Central memory CD4-positive, alpha-beta T cell (primary cell): ENCODE results near the gene IPCEF1.
"Not testable (repeated sequence)": the region's sequence is repeated elsewhere in the genome, so short reads cannot be mapped to it uniquely, and the experiment has no call there.

Experiments used
- DNase-seq: peaks from one replicate; pipeline ENCODE4 v3.0.0; 2022

Gene IPCEF1

DNA sequence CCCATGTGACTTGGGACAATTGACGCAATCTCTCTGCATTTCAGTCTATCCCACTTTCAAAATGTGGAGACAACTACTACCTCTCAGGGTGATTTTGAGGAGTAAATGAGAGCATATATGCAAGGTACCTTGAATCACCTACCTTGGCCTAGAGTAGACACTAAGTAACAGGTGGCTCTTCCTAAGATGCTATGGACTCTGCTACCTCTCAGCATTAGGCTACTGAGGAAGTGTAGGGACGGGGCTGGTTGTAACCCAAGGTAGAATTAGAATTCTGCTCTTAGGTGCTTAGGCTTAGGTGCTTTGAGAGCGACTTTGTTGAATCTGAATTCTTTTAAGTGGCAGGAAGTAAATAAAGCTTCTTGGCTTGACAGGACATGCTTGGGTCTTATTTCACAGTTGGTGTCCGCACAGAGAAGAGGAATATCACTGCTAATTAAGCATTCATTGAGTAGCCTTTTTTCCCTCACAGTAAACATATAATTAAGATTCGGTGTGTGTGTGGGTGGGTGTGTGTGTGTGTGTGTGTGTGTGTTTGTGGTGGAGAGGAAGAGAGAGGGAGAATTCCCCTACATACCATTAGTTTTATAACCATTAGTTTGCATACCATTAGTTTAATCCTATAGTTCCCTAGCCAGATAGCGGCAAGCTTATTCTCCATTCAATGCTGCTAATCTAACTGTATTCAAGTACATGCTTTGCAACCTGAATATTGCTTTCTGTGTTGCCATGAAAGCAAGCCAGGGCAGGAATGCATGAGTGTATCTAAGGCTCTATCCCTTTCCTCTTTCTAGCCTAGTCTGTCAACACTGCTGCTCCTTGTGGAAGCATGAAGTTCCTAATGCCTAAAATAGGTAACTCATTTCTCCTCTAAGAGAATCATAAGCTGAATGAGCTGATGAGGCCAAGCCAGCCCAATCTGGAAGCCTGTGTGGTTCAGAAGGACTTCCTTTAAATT, 112.5 kb downstream of the IPCEF1 start:
- no peak for DNase-seq

DNA sequence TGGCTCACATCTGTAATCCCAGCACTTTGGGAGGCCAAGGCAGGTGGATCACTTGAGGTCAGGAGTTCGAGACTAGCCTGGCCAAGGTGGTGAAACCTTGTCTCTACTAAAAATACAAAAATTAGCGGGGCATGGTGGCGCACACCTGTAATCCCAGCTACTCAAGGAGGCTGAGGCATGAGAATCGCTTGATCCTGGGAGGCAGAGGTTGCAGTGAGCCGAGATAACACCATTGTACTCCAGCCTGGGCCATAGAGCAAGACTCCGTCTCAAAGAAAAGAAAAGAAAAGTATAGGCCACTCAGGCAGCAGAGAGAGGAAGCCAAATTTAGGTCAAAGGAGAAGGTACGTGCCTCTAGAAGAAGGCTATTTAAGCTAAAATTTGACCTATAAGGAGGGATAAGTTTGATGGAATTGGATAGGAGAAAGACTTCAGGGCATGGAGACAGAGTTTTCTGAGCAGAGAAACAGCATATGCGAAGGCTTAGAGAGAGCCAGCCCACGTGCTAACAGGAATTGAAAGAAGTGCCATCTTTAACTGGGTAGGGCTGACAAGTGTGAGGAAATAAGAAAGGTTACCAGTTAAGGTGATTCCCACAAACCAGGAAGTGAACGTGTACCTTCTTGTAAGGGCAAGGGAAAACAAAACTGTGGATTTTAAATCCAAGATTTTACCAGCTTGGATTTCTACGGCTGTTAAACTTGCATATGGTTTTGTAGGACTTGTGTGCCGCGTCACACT, 113.8 kb downstream of the IPCEF1 start:
- DNase-seq, result no peak

DNA sequence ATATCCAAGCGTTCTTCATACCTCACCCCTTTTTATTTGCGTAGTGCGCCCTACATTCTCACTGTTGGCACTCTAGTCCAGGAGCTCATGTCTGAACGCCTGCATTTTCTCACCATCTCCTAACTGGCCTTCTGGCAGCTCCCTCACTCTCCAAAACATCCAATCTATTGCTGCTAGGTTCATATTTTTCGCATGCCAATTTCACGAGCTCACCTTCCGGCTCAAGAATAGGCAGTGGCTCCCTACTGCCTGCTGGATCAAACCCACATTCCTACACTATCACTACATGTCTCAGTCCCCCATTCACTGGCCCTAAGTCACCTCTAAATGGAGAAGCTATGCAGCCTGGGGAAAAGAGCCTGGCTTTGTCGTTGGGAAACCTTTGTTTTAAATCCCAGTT, 115.0 kb downstream of the IPCEF1 start:
- no peak for DNase-seq

DNA sequence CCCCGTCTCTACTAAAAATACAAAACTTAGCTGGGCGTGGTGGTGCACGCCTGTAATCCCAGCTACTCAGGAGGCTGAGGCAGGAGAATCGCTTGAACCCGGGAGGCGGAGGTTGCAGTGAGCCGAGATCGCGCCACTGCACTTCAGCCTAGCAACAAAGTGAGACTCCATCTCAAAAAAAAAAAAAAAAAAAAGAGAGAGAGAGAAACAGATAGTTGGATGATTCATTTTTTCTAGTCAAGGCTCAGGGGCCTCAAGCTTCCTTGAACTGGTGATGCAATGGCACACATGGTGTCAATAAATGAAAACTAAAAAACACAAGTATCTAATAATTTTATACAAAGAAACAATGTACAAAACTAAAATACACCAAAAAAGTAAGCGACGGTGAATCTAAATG, 115.5 kb downstream of the IPCEF1 start:
- not testable (repeated sequence) for DNase-seq

DNA sequence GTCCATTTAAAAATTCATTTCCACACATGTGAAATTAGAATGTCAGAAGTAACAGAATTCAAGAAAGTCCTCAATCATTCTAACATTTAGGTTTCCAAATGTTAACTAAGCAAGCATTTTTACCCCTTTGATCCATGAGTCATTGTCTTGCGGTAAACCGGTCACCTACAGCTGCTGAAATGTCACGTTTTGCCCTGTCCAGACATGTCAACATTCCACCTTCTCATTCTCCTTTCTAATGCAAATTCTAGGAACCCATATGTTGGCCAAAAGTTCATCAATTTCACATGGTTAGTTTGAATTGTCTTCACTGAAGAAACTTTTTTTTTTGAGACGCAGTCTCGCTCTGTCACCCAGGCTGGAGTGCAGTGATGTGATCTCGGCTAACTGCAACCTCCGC, 117.2 kb downstream of the IPCEF1 start:
- DNase-seq, result no peak

DNA sequence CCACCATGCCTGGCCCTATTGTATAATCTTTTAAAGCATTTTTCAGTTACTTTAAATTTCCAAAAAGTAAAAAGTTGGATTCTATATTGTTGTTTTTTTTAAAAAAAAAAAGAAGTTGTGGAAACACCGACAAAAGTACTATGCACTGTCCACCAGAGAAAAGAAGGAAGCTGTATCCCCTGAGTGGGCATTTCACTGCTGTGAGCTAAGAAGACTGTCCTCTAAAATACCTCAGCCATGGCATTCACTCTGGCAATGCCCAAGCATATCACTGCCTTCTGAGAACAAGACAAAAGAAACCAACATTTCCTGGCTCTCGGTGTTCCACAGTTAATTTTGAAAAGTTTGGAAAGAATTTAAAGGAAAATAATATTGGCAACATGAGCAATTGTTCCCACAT, 117.8 kb downstream of the IPCEF1 start:
- DNase-seq, result no peak

DNA sequence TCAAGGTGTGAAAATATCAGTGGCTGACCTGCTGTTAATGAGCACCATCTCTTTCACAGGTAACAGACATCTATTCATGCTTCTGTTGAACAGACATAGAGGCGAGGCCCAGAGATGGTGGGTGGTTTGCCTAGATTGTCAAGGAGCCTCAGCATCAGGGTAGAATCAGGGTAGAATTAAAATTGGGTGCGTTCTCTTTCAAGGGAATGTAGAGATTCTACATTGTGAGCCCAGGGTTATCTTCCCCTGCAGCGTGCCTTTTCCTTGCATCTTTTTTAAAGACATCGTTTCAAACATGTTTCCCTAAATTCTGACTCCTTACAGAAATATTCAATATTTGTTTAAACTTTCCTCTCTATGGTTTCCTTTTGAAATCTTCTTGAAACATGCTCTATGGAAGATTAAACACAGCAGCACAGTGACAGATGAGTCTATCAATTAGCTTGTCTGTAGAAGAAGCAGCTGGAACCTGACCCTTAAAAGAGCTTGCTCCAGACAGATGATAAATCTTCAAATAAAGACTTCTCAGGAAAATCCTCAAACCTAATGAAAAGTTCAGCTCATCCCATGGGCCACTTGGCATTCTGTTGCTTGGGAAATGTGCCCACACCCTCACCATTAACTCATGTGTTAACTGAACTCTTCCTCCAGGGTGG, 119.8 kb downstream of the IPCEF1 start:
- DNase-seq, result no peak

DNA sequence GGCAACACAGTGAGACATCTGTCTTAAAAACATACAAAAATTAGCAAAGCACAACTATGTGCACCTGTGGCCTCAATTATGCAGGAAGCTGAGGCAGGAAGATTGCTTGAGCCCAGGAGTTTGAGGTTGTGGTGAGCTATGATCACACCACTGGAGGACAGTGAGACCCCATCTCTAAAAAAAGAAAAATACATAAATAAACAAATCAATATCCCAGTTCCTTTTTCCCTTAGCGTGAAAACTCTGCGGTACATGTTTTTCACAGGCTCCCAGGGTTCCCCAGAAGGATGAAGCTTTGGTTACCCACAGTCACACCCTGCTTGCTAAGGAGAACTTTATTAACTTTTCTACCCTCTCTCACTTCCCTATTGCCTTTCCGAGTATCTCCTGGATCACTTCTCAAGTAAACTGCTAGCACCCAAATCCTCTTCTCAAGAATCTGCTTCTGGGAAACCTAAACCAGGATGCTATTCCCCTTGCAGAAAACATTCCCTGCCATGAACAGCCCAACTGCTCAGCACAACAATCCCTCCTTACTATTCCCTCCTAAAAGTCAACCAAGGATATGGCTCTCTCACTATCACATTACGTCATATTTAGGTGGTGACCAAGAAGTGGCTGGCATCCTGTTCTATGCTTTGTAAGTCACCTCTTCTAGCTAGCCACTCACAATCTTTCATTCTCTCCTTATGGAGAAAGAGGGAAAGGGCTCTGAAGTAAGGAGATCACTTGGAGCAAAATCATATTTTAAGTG, 122.4 kb downstream of the IPCEF1 start:
- DNase-seq, result no peak

DNA sequence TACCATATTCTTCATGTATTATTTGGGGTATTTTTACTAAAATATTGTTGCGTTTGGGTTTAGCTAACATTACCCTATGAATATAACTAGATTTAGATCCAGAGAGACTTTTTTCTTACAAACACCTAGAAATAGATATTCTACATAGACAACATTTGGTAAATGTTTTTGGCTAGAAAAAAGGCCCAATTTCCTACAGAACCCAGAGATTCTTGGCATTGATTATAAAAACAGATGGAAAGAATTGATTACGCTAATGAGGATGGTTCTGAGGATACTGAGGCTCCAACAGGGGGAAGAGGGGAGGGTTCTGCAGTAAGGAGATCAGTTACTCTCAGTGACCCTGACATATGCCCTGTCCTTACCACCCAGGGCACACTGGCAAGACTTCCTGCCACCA, 123.2 kb downstream of the IPCEF1 start:
- no peak for DNase-seq

DNA sequence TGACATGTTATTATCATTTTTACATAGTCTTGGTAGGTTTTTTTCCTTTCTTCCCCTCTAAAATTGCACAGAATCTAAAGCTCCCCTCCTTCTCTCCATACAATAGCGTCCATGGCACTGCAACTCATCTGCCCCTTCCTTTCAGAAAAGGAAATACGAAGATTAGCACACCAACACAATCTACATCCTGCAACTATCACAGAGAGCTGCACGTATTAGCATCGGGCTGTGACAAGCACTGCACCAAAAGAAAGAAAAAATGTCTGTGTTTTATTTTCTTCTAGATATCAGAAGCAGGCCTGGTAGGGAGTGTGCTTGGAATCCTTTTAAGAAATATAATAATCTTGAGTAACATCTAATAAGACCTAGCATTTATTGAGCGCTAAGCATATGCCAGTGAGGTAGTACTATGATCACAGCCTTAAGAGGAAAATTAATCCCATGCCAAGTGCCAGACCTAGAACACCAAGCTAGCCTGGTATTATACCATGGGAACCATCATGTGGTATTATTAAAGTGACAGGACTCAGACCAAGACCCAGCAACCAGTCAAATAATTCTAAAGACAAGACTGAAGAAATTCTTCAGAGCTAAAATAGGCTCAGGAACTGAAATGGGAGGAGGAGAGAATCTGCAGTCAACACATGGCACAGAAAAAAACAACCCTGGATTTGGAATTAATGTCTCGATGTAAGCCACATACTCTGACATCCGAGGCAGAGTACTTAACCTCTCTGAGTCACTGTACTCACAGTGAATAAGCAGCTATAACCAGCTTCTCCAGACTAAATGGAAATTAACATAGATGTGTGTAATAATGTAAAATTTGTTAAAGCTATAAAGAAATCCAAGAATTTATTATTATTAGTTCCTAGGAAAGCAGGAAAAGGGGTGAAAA, 124.3 kb downstream of the IPCEF1 start:
- DNase-seq, result no peak

DNA sequence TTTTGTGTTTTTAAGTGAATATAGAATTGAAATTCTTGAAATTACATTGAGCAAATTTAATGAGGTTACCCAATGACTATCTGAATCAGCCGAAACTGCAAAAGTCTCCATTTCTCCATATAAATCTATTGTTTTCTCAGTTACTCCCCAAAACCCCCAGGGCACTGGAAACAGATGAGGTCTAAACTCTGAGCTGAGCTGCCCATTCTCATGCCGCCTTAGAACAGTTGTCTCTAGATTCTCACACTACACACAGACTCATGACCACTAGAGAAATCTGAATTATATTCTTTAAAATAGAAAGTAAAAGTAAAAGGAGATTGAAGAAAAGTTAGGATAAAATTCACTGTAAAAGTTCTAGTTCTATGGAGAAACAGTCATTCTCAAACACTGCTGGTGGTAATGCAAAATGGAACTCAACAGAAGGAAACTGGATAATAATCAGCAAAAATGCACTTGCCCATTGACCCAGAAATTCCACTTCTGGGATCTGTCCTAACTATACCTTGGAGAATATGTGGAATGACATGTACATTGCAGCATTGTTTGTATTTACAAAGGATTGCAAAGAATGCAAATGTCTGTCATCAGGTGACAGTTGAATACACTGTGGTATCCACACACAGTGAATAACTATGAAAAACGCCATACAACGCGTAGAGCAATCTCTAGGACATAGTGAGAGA, 125.5 kb downstream of the IPCEF1 start:
- DNase-seq, result no peak

DNA sequence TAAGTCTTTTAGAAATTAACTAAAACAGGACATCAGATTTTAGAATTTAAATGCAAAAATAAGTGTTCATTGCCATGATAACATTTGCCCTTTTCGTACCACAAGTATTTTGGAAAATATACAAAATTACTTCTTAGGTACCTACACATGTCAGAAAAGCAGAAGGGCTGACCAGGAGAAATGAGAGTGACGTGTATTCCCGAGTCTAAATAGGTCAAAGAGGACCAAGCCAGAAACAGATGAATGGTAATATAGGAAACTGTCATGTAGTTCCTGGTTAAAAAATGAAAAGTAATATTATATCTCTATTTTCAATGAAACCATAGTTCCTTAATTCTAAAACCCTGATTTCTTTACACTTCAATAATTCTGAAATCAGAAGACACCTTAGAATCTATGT, 126.2 kb downstream of the IPCEF1 start:
- DNase-seq, result no peak

DNA sequence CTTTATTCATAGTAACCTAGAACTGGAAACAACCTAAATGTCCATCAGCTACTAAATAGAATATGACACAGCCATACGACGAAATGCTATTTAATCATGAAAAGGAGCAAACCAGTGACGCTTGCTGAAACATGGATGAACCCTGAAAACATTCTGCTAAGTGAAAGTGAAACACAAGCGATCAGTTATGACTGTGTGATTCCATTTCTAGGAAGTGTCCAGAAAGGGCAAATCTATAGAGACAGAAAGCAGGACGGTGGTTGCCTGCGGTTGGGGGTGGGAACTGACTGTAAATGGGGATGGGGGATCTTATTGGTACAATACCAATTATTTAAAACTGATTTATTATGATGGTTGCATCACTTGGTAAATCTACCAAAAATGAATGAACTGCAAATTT, 126.8 kb downstream of the IPCEF1 start:
- peak; percentile 48 for DNase-seq

DNA sequence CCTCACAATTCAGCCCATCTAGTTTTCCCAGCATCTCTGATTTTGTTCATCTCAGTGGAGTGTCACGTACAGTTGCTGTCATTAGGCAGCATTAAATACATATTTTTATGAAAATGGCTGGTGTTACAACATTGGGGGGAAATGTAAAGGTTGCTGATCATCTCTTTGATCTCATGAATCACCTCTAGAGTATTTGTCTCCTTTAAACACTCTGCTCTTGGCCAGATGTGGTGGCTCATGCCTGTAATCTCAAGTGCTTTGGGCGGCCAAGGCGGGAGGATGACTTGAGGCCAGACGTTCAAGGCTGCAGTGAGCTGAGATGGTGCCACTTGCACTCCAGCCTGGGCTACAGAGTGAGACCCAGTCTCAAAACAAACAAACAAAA, 128.1 kb downstream of the IPCEF1 start:
- DNase-seq, result no peak

DNA sequence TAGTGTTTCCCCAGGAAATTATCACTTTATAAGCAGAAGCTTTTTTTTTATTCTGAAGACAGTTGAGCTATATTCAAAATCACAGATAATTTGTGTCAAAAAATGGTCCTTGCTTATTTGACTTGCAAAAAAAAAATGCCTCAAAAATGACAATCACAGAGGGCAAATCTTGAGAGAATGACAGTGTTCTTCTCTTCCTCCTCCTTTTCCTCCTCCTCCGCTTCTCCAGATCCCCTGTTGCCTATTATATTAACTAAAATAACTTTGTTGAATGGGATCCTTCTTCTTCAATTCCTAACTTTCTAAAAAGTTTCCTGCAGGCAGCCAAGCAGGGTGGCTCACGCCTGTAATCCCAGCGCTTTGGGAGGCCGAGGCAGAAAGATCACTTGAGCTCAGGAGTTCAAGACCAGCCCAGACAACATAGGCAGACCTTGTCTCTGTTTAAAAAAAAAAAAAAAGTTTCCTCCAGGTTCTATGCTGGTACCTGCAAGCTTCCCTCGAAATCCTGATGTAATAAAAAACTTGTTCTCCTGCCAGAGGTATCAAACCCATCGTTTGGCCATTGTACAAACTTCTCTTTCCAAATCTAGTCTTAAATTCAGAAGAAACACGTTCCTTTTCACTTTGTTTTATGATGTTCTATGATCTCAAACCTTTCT, 128.6 kb downstream of the IPCEF1 start:
- no peak for DNase-seq

DNA sequence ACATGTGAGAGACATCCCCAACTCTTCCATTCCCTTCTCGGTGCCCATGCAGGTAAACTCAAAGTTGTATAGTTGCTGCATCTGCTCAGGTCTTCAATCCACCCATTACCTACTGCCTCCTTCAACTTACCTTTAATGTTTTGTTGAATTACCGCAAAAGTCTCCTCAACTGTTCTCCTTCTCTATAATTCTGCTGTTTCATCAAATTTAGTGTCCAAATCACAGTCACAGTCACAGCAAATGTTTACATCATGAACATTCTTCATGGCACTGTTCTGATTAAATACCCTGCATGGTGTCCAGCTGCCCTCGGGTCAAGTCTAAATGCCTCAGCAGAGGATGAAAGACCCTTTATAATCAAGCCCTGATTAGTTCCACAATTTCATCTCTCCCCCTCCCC, 130.1 kb downstream of the IPCEF1 start:
- no peak for DNase-seq

DNA sequence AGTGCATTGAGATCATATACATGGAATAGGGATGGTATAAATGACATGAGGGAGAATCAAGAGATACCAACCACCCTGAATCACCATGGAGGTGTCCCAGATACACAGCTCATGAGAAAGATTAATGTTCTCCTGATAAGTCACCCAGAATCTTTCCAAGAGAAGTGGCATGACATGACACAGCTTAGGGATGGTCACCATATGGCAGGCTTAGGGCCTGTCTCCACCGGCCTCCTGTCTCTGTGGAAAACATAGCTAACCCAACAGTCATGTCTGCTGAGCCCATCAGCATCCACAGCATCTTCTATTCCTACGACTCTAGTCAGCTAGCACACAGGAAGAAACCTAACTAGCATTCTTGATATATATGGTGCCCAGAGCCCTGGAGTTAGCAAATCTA, 133.3 kb downstream of the IPCEF1 start:
- DNase-seq, result no peak

DNA sequence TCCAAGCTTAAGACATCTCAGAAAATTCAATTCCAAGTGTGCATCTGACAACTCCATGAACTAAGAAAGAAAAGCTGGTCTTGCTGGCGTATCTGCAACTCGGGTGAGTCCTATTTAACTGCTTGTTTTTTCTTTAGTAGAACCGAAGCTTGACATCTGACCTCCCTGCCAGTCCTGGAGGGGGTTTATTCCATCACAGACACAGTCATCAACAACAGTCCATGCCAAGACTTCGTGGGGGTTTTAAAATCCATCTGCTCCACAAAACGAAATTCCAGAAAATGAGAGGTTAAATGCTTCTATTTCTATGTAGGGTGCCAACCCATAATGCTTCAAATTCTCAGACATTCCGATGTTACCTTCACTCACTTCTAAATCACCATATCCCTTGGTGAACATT, 133.9 kb downstream of the IPCEF1 start:
- no peak for DNase-seq

DNA sequence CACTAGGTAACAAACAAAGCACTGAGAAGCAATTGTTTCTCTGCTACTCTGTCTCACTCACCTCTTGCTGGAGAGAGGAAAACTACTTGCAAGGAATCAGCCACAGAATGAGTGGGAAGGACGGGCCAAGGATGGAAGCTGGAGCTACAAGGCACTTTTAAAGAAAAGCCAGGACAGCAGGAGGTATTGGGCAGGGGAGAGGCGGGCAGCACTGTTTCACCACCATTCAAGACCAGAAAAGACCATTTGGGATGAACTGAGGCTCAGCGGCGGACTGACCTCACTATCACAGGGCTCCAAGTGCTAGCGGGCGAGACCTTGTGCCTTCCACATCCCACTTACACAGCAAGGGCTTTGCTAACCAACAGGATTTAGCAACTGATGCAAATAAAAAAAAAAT, 137.4 kb downstream of the IPCEF1 start:
- no peak for DNase-seq

DNA sequence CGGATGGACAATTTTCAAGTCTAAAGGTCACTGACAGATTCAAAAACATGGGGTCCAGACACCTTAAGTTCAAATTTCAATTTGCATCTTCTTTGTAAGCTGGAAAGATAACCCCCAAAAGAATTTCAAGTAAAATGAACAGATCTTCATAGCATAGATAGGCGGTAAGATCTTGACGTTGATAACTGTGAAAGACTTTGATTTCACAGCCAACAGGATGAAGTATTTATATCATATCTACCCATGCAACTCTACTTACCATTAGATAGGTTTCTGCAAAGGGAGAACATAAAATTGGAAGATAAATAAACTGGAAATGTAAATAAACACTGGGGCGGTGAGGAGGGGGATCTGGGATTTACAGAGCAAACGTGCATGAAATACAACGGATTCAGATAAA, 137.8 kb downstream of the IPCEF1 start:
- DNase-seq, result no peak

DNA sequence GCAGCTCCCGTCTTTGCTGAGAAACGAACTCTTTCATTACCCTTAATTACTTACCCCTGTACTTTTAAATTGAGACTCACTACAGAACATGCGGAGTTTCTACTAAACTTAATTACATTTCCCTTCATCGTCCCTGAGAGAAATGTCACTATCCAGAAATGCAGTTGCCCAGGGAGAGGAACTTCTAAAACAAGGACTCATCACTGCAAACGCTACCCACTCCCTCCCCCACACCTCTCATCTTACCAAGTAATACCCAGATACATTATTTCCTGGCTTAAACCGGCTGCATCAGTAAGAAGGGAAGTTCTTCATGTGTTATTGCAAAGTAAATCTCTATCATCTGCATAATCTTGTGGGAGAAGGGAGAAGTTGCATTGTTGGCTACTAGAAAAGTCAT, 138.3 kb downstream of the IPCEF1 start:
- no peak for DNase-seq
